ENCODE results near the gene MRPL38.
"Not testable (repeated sequence)": the region's sequence is repeated elsewhere in the genome, so short reads cannot be mapped to it uniquely, and the experiment has no call there.

- TF ChIP-seq POLR2AphosphoS5, POLR2A (IDR thresholded peaks at IDR 0.05): not testable (repeated sequence)
Measured at GRCh38 chr17:75864887-75865286, 39.8 kb downstream of the MRPL38 start.

Measured in suprapubic skin (tissue), 4 donors.